Endothelial cell of umbilical vein (primary cell): ENCODE results near the gene TNFRSF14. TPM values are rescaled to one million over a fixed set of nuclear protein-coding genes. Genes with fewer than 3 reads are reported as not detected.

ENCODE experiments used
- BruUV-seq: library from RNA; stranded (reverse); fragments of 400-500 nt; replicated peaks from 2 replicates; lab custom pipeline; 2021; lab: Mats Ljungman, UMichigan
- CTCF ChIA-PET: fragments of 300-600, 350-600 bp; sonication (Branson Sonifier 250); formaldehyde crosslinking; loops from one replicate; lab custom pipeline; 2021; ENCODE audit warnings: antibody characterized with exemption, inconsistent platforms; lab: Charles Lee
- POLR2A ChIA-PET: fragments of 300-600, 350-600 bp; sonication (Branson Sonifier 250); formaldehyde crosslinking; loops from one replicate; lab custom pipeline; 2021; ENCODE audit warnings: antibody characterized with exemption, inconsistent platforms; lab: Charles Lee
- DNase-seq: peaks from one replicate; pipeline ENCODE4 v3.0.0-alpha.2; 2011; ENCODE audit warnings: low read depth, low spot score
- FAIRE-seq: peaks from 2 replicates; lab custom pipeline; 2011; peaks lifted over from hg19 to GRCh38; lab: Jason Lieb, UNC
- H2AFZ ChIP-seq: 2 replicates; pipeline ENCODE4 v1.6.0; 2012; ENCODE audit warnings: low read depth, low read length, control low read depth, inconsistent platforms
- H3K27ac ChIP-seq: 2 replicates; pipeline ENCODE4 v1.5.1; 2011; ENCODE audit warnings: low read depth, mild to moderate bottlenecking, control low read depth, low read length, moderate library complexity; ENCODE audit not compliant: insufficient read depth
- H3K27me3 ChIP-seq, 2 experiments: 2 replicates each; pipeline versions ENCODE4 v1.6.0 to v1.6.1; 2011; ENCODE audit warnings: low read length in 2 of 2, mixed read lengths in 1 of 2; ENCODE audit not compliant: control insufficient read depth in 2 of 2, insufficient read depth in 2 of 2
- H3K36me3 ChIP-seq, 2 experiments: 2 replicates in 1 of 2; 3 replicates in 1 of 2; pipeline ENCODE4 v1.5.1; 2011; ENCODE audit warnings: low read length in 2 of 2, mild to moderate bottlenecking in 1 of 2, moderate library complexity in 1 of 2; ENCODE audit not compliant: control insufficient read depth in 2 of 2, insufficient read depth in 2 of 2; ENCODE audit errors: extremely low read depth in 1 of 2
- H3K4me1 ChIP-seq: 3 replicates; pipeline ENCODE4 v1.5.1; 2011; ENCODE audit warnings: mild to moderate bottlenecking, low read length; ENCODE audit not compliant: control insufficient read depth, insufficient read depth; ENCODE audit errors: extremely low read depth
- H3K4me2 ChIP-seq: 2 replicates; pipeline ENCODE4 v1.6.1; 2011; ENCODE audit warnings: low read length, control low read depth, mixed read lengths; ENCODE audit not compliant: insufficient read depth
- H3K4me3 ChIP-seq, 3 experiments: fragments of 200-600 bp in 1 of 3; sonication (generic), shearing (Covaris generic) in 1 of 3; replicated peaks in 1 of 3; 2 replicates each; pipeline ENCODE4 v1.5.1; 2011 to 2016; ENCODE audit warnings: control low read depth in 3 of 3, low read length in 3 of 3, mild to moderate bottlenecking in 2 of 3, inconsistent platforms in 1 of 3, low read depth in 1 of 3, moderate library complexity in 1 of 3; ENCODE audit not compliant: insufficient read depth in 1 of 3
- H3K79me2 ChIP-seq: 2 replicates; pipeline ENCODE4 v1.6.0; 2012; ENCODE audit warnings: low read length, inconsistent platforms; ENCODE audit not compliant: control insufficient read depth, insufficient read depth
- H3K9ac ChIP-seq: replicated peaks from 2 replicates; pipeline ENCODE3; 2011; ENCODE audit warnings: low read length, control low read depth; ENCODE audit not compliant: insufficient read depth; ENCODE audit errors: extremely low read depth
- H3K9me1 ChIP-seq: replicated peaks from 3 replicates; pipeline ENCODE4 v1.6.0; 2011; ENCODE audit warnings: mild to moderate bottlenecking, low read length; ENCODE audit not compliant: control insufficient read depth, insufficient read depth; ENCODE audit errors: extremely low read depth
- H3K9me3 ChIP-seq: replicated peaks from 2 replicates; pipeline ENCODE4 v1.5.1; 2012; ENCODE audit warnings: low read length, inconsistent platforms; ENCODE audit not compliant: control insufficient read depth, insufficient read depth
- H4K20me1 ChIP-seq: replicated peaks from 2 replicates; pipeline ENCODE3; 2011; ENCODE audit warnings: mild to moderate bottlenecking, low read length; ENCODE audit not compliant: control insufficient read depth, insufficient read depth; ENCODE audit errors: extremely low read depth
- EZH2 ChIP-seq: IDR thresholded peaks from 2 replicates; pipeline ENCODE4 v1.6.1; 2012; ENCODE audit warnings: borderline replicate concordance, low read depth, mild to moderate bottlenecking, moderate library complexity, low read length, inconsistent platforms; ENCODE audit not compliant: severe bottlenecking
- JUN ChIP-seq: IDR thresholded peaks from 2 replicates; pipeline ENCODE4 v1.6.1; 2011; ENCODE audit warnings: borderline replicate concordance, low read depth; ENCODE audit not compliant: insufficient read length, insufficient read depth
- MYC ChIP-seq: IDR thresholded peaks from one replicate; pipeline ENCODE4 v1.6.1; 2011; ENCODE audit warnings: mild to moderate bottlenecking, low read depth, low read length
- POLR2AphosphoS5 ChIP-seq: IDR thresholded peaks from 2 replicates; pipeline ENCODE4 v1.6.1; 2012; ENCODE audit warnings: low read depth, mild to moderate bottlenecking, control low read depth, low read length, moderate library complexity; ENCODE audit not compliant: insufficient read depth
- dilution Hi-C: fragments of 300-500 bp; cut with MboI; formaldehyde crosslinking; loops from one replicate; pipeline ENCODE4 v1.15.0; 2019; ENCODE audit warnings: low sequenced_read_pairs; ENCODE audit not compliant: extremely low pct_ligation_motif_present
- intact Hi-C: fragments of 100-400 bp; cut with micrococcal nuclease; formaldehyde crosslinking; loops from one replicate; pipeline ENCODE4 v1.10.0; 2022
- polyA plus RNA-seq, 4 experiments: library from polyadenylated mRNA; depleted of rRNA in 3 of 4; stranded (reverse) in 3 of 4; unstranded in 1 of 4; fragments of >200 nt; gene quantifications; 2 replicates each; pipeline versions ENCODE4 v1.2.1 to v1.2.3, GENCODE V29; 2011 to 2012; ENCODE audit warnings: missing spikeins in 1 of 4
- total RNA-seq: library from RNA; stranded (reverse); gene quantifications from 2 replicates; pipeline ENCODE4 v1.2.3, GENCODE V29; 2021

Gene TNFRSF14
- total and polyA plus RNA-seq, 2 donors (not counting 3 experiments of a cell fraction or from before 2014, with no cell fraction given) = 40.9 to 49.4 TPM

GRCh38 chr1:2612591-2613365 lies 56.6 kb downstream of the TNFRSF14 start:
- H3K79me2 ChIP-seq = no peaks in the 10 kb centered on the region
- dilution Hi-C loops = no loop called here
- H3K4me2 ChIP-seq = no peak overlapping the region
- no TSS peak for BruUV-seq
- no peaks in the 10 kb centered on the region for H3K36me3 ChIP-seq
- H3K27me3 ChIP-seq = no peaks in the 10 kb centered on the region
- H3K9ac ChIP-seq = no peak overlapping the region
- CTCF ChIA-PET = no interaction called here
- no peak overlapping the region for H3K27ac ChIP-seq
- H2AFZ ChIP-seq = no peak overlapping the region
- no peak overlapping the region for H3K4me3 ChIP-seq
- no peaks in the 10 kb centered on the region for H3K9me1 ChIP-seq
- no peaks in the 10 kb centered on the region for H3K4me1 ChIP-seq
- H4K20me1 ChIP-seq = no peaks in the 10 kb centered on the region
- DNase-seq (no peak), FAIRE-seq (no peak)
- intact Hi-C loops = no loop called here
- H3K9me3 ChIP-seq = no peaks in the 10 kb centered on the region
- TF ChIP-seq JUN (no peak), MYC (no peak), EZH2 (no peak), POLR2AphosphoS5 (no peak)
- POLR2A ChIA-PET = no interaction called here

Other genes with a start within 250 kb of the TNFRSF14 start
- gene MORN1, start 164.8 kb upstream of the TNFRSF14 start, total RNA-seq = 6.4 and 6.5 TPM in 2 replicates
- 3.1 and 4.3 TPM in 2 replicates for gene MORN1, start 164.8 kb upstream of the TNFRSF14 start, polyA plus RNA-seq
- 174 and 179 TPM in 2 replicates for gene RER1, start 164.5 kb upstream of the TNFRSF14 start, total RNA-seq
- 249 and 292 TPM in 2 replicates for gene RER1, start 164.5 kb upstream of the TNFRSF14 start, polyA plus RNA-seq
- gene PEX10, start 143.8 kb upstream of the TNFRSF14 start, total RNA-seq = 23.0 and 26.7 TPM in 2 replicates
- gene PEX10, start 143.8 kb upstream of the TNFRSF14 start, polyA plus RNA-seq = 25.1 and 31.5 TPM in 2 replicates
- 0.31 and 0.32 TPM in 2 replicates for gene PLCH2, start 80.1 kb upstream of the TNFRSF14 start, total RNA-seq
- gene PLCH2, start 80.1 kb upstream of the TNFRSF14 start, polyA plus RNA-seq = 0.16 and 0.19 TPM in 2 replicates
- 34.0 and 34.7 TPM in 2 replicates for gene PANK4, start 29.8 kb upstream of the TNFRSF14 start, total RNA-seq
- gene PANK4, start 29.8 kb upstream of the TNFRSF14 start, polyA plus RNA-seq = 19.8 and 22.1 TPM in 2 replicates
- gene HES5, start 26.1 kb upstream of the TNFRSF14 start, total RNA-seq = not detected in 2 replicates
- gene HES5, start 26.1 kb upstream of the TNFRSF14 start, polyA plus RNA-seq = 0.07 TPM in 1 of 2 replicates, not detected in the other
- gene PRXL2B, start 30.4 kb downstream of the TNFRSF14 start, total RNA-seq = 55.8 and 56.8 TPM in 2 replicates
- 29.6 and 39.3 TPM in 2 replicates for gene PRXL2B, start 30.4 kb downstream of the TNFRSF14 start, polyA plus RNA-seq
- gene MMEL1, start 76.6 kb downstream of the TNFRSF14 start, total RNA-seq = 1.1 and 1.6 TPM in 2 replicates
- 1.2 and 3.4 TPM in 2 replicates for gene MMEL1, start 76.6 kb downstream of the TNFRSF14 start, polyA plus RNA-seq
- 0.53 and 0.77 TPM in 2 replicates for gene TTC34, start 245.3 kb downstream of the TNFRSF14 start, total RNA-seq
- 0.08 TPM in 2 replicates for gene TTC34, start 245.3 kb downstream of the TNFRSF14 start, polyA plus RNA-seq